Measurements from ENCODE around the gene FTCD. TPM values are rescaled to one million over a fixed set of nuclear protein-coding genes. Genes with fewer than 3 reads are reported as not detected.

Gene FTCD
- total RNA-seq, 1 donor from 2014 or later: 0.69 TPM

GRCh38 chr21:46151989-46152926 is 3.1 kb downstream of the FTCD start:
- POLR2A ChIA-PET: no interaction called here

GRCh38 chr21:46151261-46151988 is 4.0 kb downstream of the FTCD start:
- ChIA-PET CTCF (no interaction called here), POLR2A (no interaction called here)
- intact Hi-C loops (cut with micrococcal nuclease): no loop called here
- H3K9me3 Mint-ChIP-seq: no peaks in the 10 kb centered on the region
- H3K4me1 Mint-ChIP-seq: peaks cover 2% of the 10 kb centered on the region
- H3K27me3 Mint-ChIP-seq: no peaks in the 10 kb centered on the region
- H3K27ac Mint-ChIP-seq: no peak overlapping the region
- H3K4me3 Mint-ChIP-seq: no peak overlapping the region
- no peak for TF ChIP-seq CTCF (IDR thresholded peaks at IDR 0.05)
- H3K36me3 Mint-ChIP-seq (ENCODE audit: low read depth): no peaks in the 10 kb centered on the region
- DNase-seq (peak; percentile 11), ATAC-seq (ENCODE audit: low read depth) (no peak)

More at GRCh38 chr21:46151989-46152926, 3.1 kb downstream of the FTCD start:
- intact Hi-C loops (cut with micrococcal nuclease): no loop called here
- ATAC-seq (ENCODE audit: low read depth): no peak
- Mint-ChIP-seq H3K36me3 (ENCODE audit: low read depth) (no peaks in the 10 kb centered on the region), H3K27ac (no peak overlapping the region), H3K4me3 (no peak overlapping the region), H3K9me3 (no peaks in the 10 kb centered on the region), H3K27me3 (no peaks in the 10 kb centered on the region), H3K4me1 (peaks cover 2% of the 10 kb centered on the region)
- CTCF ChIA-PET: interaction anchor here (0.9 kb wide), 1 partner anchor 9 kb away, joined by 3 read pairs; no protein-coding TSS in a partner anchor
- no peak for TF ChIP-seq CTCF (IDR thresholded peaks at IDR 0.05)
- DNase-seq: peak; percentile 7

- no peak for TF ChIP-seq CTCF (IDR thresholded peaks at IDR 0.05)
- DNase-seq (no peak), ATAC-seq (ENCODE audit: low read depth) (no peak)
- Mint-ChIP-seq H3K9me3 (no peaks in the 10 kb centered on the region), H3K27ac (no peak overlapping the region), H3K36me3 (ENCODE audit: low read depth) (no peaks in the 10 kb centered on the region), H3K4me3 (no peak overlapping the region), H3K27me3 (no peaks in the 10 kb centered on the region), H3K4me1 (peaks cover 2% of the 10 kb centered on the region)
- CTCF ChIA-PET: no interaction called here
- POLR2A ChIA-PET: no interaction called here
- intact Hi-C loops (cut with micrococcal nuclease): no loop called here
These were observed 4.8 kb downstream of the FTCD start for GRCh38 chr21:46150491-46151121.

DNA sequence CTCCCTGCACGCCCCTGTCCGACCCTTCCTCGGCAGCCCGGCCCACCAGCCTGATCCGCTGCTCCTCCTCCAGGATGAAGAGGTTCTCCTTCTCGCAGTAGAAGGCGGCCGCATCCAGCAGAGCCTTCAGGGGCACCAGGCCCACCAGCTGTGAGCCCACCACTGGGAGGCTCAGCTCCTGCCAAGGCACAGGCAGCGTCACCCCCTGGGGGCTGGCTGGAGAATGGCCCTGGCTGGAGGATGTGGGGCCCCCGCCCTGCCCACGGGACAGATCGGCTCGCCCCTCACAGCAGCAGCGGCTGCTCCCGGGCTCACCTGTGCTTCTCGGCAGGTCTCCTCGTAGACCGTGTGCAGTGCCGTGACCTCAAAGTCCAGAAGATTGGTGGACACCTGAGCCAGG is 5.3 kb downstream of the FTCD start:
- Mint-ChIP-seq H3K27me3 (no peaks in the 10 kb centered on the region), H3K4me3 (no peak overlapping the region), H3K27ac (no peak overlapping the region), H3K36me3 (ENCODE audit: low read depth) (no peaks in the 10 kb centered on the region), H3K9me3 (no peaks in the 10 kb centered on the region), H3K4me1 (peaks cover 2% of the 10 kb centered on the region)
- intact Hi-C loops (cut with micrococcal nuclease): no loop called here
- ATAC-seq (ENCODE audit: low read depth) (no peak), DNase-seq (no peak)
- POLR2A ChIA-PET: no interaction called here
- TF ChIP-seq CTCF (IDR thresholded peaks at IDR 0.05): no peak
- CTCF ChIA-PET: no interaction called here

Measured in activated B cell treated with CpG ODN at 0.5 μM for 24 hours (primary cell).